ENCODE data around the gene PHACTR3. TPM values are rescaled to one million over a fixed set of nuclear protein-coding genes. Genes with fewer than 3 reads are reported as not detected.
"Not testable (repeated sequence)": the region's sequence is repeated elsewhere in the genome, so short reads cannot be mapped to it uniquely, and the experiment has no call there.

PHACTR3 gene
- total RNA-seq, 2 experiments from 2014 or later, result not detected

GRCh38 chr20:59830665-59831023 lies 226.3 kb downstream of the PHACTR3 start:
- ChIA-PET POLR2A (no interaction called here), CTCF (no interaction called here)

GRCh38 chr20:59831024-59831915 lies 226.9 kb downstream of the PHACTR3 start:
- ChIA-PET POLR2A (no interaction called here), CTCF (no interaction called here)

- CTCF ChIA-PET, result no interaction called here
These were observed 227.6 kb downstream of the PHACTR3 start for GRCh38 chr20:59831916-59832270.

GRCh38 chr20:59832406-59833363 lies 228.3 kb downstream of the PHACTR3 start:
- CTCF ChIA-PET, result no interaction called here
- POLR2A ChIA-PET, result no interaction called here

More at GRCh38 chr20:59831916-59832270, 227.6 kb downstream of the PHACTR3 start:
- POLR2A ChIA-PET, result no interaction called here

- ChIA-PET POLR2A (no interaction called here), CTCF (interaction anchor here (1.3 kb wide), 1 partner anchor 52 kb away, joined by 3 read pairs; no protein-coding TSS in a partner anchor)
These were observed 230.7 kb downstream of the PHACTR3 start for GRCh38 chr20:59835057-59835447.

GRCh38 chr20:59835448-59836395 lies 231.4 kb downstream of the PHACTR3 start:
- POLR2A ChIA-PET, result no interaction called here
- CTCF ChIA-PET, result interaction anchor here (0.8 kb wide), 1 partner anchor 12 kb away, joined by 3 read pairs; no protein-coding TSS in a partner anchor

- CTCF ChIA-PET, result interaction anchor here (0.8 kb wide), 1 partner anchor 11 kb away, joined by 3 read pairs; no protein-coding TSS in a partner anchor
- POLR2A ChIA-PET, result no interaction called here
These were observed 232.4 kb downstream of the PHACTR3 start for GRCh38 chr20:59836767-59837166.

GRCh38 chr20:59837623-59838394 lies 233.5 kb downstream of the PHACTR3 start:
- ChIA-PET POLR2A (no interaction called here), CTCF (no interaction called here)

GRCh38 chr20:59839400-59839799 lies 235.1 kb downstream of the PHACTR3 start:
- POLR2A ChIA-PET, result no interaction called here
- CTCF ChIA-PET, result no interaction called here

- POLR2A ChIA-PET, result no interaction called here
- CTCF ChIA-PET, result no interaction called here
These were observed 241.1 kb downstream of the PHACTR3 start for GRCh38 chr20:59845472-59845871.

GRCh38 chr20:59848182-59848581 lies 243.8 kb downstream of the PHACTR3 start:
- ChIA-PET CTCF (interaction anchor here (0.6 to 1.3 kb wide), 2 partner anchors 12 to 118 kb away, joined by 3 to 4 read pairs; no protein-coding TSS in a partner anchor), POLR2A (no interaction called here)

- ChIA-PET CTCF (no interaction called here), POLR2A (no interaction called here)
These were observed 245.8 kb downstream of the PHACTR3 start for GRCh38 chr20:59850018-59850641.

GRCh38 chr20:59856526-59856925 lies 252.2 kb downstream of the PHACTR3 start:
- CTCF ChIA-PET, POLR2A ChIA-PET: not testable (repeated sequence)

- CTCF ChIA-PET, POLR2A ChIA-PET: not testable (repeated sequence)
These were observed 252.6 kb downstream of the PHACTR3 start for GRCh38 chr20:59856941-59857340.

- POLR2A ChIA-PET, result no interaction called here
These were observed 253.6 kb downstream of the PHACTR3 start for GRCh38 chr20:59857966-59858365.

GRCh38 chr20:59858425-59858824 lies 254.1 kb downstream of the PHACTR3 start:
- ChIA-PET CTCF (no interaction called here), POLR2A (no interaction called here)

More at GRCh38 chr20:59857966-59858365, 253.6 kb downstream of the PHACTR3 start:
- CTCF ChIA-PET, result no interaction called here

GRCh38 chr20:59861401-59861800 lies 257.1 kb downstream of the PHACTR3 start:
- POLR2A ChIA-PET, result no interaction called here

GRCh38 chr20:59863058-59863457 lies 258.7 kb downstream of the PHACTR3 start:
- POLR2A ChIA-PET, result no interaction called here
- CTCF ChIA-PET, result no interaction called here

More at GRCh38 chr20:59861401-59861800, 257.1 kb downstream of the PHACTR3 start:
- CTCF ChIA-PET, result no interaction called here
